AG04449 (cell line): ENCODE measurements around the gene SRSF12.
"Not testable (repeated sequence)": the region's sequence is repeated elsewhere in the genome, so short reads cannot be mapped to it uniquely, and the experiment has no call there.

ENCODE experiments used
- CTCF ChIA-PET: fragments of 350-600 bp; formaldehyde crosslinking; extraction: SDS; loops from one replicate; lab custom pipeline; 2021; ENCODE audit warnings: antibody characterized with exemption; lab: Yijun Ruan, JAX
- POLR2A ChIA-PET: fragments of 400-600, 350-600 bp; formaldehyde crosslinking; extraction: SDS; loops from one replicate; lab custom pipeline; 2020; ENCODE audit warnings: antibody characterized with exemption, inconsistent platforms; lab: Yijun Ruan, JAX
- DNase-seq: peaks from one replicate; pipeline ENCODE4 v3.0.0-alpha.2; 2010; ENCODE audit warnings: low read depth, low spot score
- H3K4me3 ChIP-seq: 2 replicates; pipeline ENCODE4 v1.5.1; 2011; ENCODE audit warnings: low read depth, mild to moderate bottlenecking, control low read depth, low read length
- CTCF ChIP-seq: IDR thresholded peaks from one replicate; pipeline ENCODE4 v1.5.1; 2011; ENCODE audit warnings: mild to moderate bottlenecking, moderate library complexity, low read length, control low read depth, inconsistent platforms; ENCODE audit not compliant: insufficient read depth; ENCODE audit errors: missing control alignments

The SRSF12 gene

GRCh38 chr6:89071036-89071435, 46.8 kb downstream of the SRSF12 start:
- H3K4me3 ChIP-seq = no peak overlapping the region
- ChIA-PET POLR2A (no interaction called here), CTCF (no interaction called here)
- TF ChIP-seq CTCF = no peak
- DNase-seq = no peak

- no peak for DNase-seq
- CTCF ChIA-PET = interaction anchor here (0.8 kb wide), 1 partner anchor 87 kb away, joined by 3 read pairs; no protein-coding TSS in a partner anchor
- no peak for TF ChIP-seq CTCF
- POLR2A ChIA-PET = no interaction called here
- H3K4me3 ChIP-seq = no peak overlapping the region
Observed at GRCh38 chr6:89069536-89070163, 48.2 kb downstream of the SRSF12 start.

- ChIA-PET POLR2A (no interaction called here), CTCF (no interaction called here)
- no peak for DNase-seq
- H3K4me3 ChIP-seq = no peak overlapping the region
- TF ChIP-seq CTCF = no peak
Observed at GRCh38 chr6:89068695-89069094, 49.2 kb downstream of the SRSF12 start.

- H3K4me3 ChIP-seq = no peak overlapping the region
- ChIA-PET CTCF (interaction anchor here (1.4 kb wide), 1 partner anchor 11 kb away, joined by 4 read pairs; no protein-coding TSS in a partner anchor), POLR2A (interaction anchor here (1.3 kb wide), 1 partner anchor 13 kb away, joined by 4 read pairs; the partner anchor contains the start of gene PNRC1)
- no peak for TF ChIP-seq CTCF
- DNase-seq = no peak
Observed at GRCh38 chr6:89067796-89068195, 50.1 kb downstream of the SRSF12 start.

- CTCF ChIA-PET = interaction anchor here (0.7 to 1.4 kb wide), 3 partner anchors 12 to 84 kb away, joined by 3 to 4 read pairs (median 3); no protein-coding TSS in a partner anchor
Observed at GRCh38 chr6:89066940-89067646, 50.8 kb downstream of the SRSF12 start.

GRCh38 chr6:89066121-89066520, 51.8 kb downstream of the SRSF12 start:
- H3K4me3 ChIP-seq, POLR2A ChIA-PET, DNase-seq: not testable (repeated sequence)
- CTCF ChIA-PET = interaction anchor here (1.1 kb wide), 1 partner anchor 79 kb away, joined by 3 read pairs; no protein-coding TSS in a partner anchor

More at GRCh38 chr6:89066940-89067646, 50.8 kb downstream of the SRSF12 start:
- TF ChIP-seq CTCF = no peak
- no peak for DNase-seq
- no peak overlapping the region for H3K4me3 ChIP-seq
- POLR2A ChIA-PET = interaction anchor here (1.3 kb wide), 1 partner anchor 13 kb away, joined by 4 read pairs; the partner anchor contains the start of gene PNRC1

- CTCF ChIA-PET, POLR2A ChIA-PET, DNase-seq, H3K4me3 ChIP-seq: not testable (repeated sequence)
Observed at GRCh38 chr6:89064931-89065330, 52.9 kb downstream of the SRSF12 start.
